Measurements from ENCODE around the gene DMXL1. TPM values are rescaled to one million over a fixed set of nuclear protein-coding genes. Genes with fewer than 3 reads are reported as not detected.
"Not testable (repeated sequence)": the region's sequence is repeated elsewhere in the genome, so short reads cannot be mapped to it uniquely, and the experiment has no call there.

DMXL1 gene
- total RNA-seq, 2 experiments from 2014 or later, result 24.2 to 26.9 TPM

DNA sequence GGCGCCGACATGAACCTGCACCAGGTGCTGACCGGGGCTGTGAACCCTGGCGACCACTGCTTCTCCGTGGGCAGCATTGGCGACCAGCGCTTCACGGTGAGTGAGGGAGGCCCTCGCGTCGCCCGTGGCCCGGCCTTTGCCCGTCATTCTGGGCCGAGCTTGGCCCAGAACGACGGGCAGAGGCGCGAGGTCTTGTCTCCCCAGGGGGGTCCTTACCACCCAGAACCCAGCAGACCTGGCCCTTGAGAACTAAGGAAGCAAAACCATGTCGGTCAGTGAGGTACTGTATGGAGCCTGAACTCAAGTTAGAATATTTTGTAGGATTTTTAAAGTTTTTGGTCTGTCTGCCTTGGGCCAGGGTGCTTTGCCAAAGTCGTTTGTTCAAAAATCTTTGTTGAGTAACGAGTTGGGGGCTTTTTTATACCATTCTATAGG is 691 bp downstream of the DMXL1 start:
- intact Hi-C loops (cut with micrococcal nuclease), result loop anchor here (2.0 kb wide), 2 partner anchors 41 to 197 kb away; no protein-coding TSS in a partner anchor
- Mint-ChIP-seq H3K9me3 (no peaks in the 10 kb centered on the region), H3K36me3 (peaks cover 3% of the 10 kb centered on the region), H3K27ac (peak overlapping the region; percentile 96), H3K27me3 (peaks cover 2% of the 10 kb centered on the region), H3K4me3 (peak overlapping the region; percentile 85), H3K4me1 (ENCODE audit: low read depth) (peaks cover 43% of the 10 kb centered on the region)
- no peak for DNase-seq
- ChIA-PET CTCF (interaction anchor here (0.7 to 1.7 kb wide), 5 partner anchors 84 to 341 kb away, joined by 3 to 6 read pairs (median 4); no protein-coding TSS in a partner anchor), POLR2A (interaction anchor here (0.9 to 1.4 kb wide), 6 partner anchors 108 to 339 kb away, joined by 3 to 6 read pairs (median 4); no protein-coding TSS in a partner anchor)

DNA sequence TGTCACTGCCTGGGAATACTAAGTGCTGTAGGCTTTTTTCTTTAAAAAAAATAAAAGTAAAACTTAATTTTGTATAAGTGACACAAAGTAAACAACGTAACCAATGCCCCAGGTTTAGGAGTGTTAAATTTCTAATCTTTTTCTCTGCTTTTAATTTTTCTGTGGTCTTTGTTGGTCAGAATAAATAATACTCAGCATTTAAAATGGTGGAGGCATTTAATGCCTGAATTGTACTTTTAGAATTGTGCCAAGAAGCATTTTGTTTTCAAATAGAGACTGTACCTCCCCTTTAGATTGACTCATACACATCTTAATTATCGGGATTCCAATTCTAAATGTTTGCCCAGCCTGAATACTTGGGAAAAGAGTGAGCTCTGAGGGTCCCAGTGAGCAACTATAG is 1.6 kb downstream of the DMXL1 start:
- H3K27me3 Mint-ChIP-seq, result peaks cover 2% of the 10 kb centered on the region
- POLR2A ChIA-PET, result no interaction called here

DNA sequence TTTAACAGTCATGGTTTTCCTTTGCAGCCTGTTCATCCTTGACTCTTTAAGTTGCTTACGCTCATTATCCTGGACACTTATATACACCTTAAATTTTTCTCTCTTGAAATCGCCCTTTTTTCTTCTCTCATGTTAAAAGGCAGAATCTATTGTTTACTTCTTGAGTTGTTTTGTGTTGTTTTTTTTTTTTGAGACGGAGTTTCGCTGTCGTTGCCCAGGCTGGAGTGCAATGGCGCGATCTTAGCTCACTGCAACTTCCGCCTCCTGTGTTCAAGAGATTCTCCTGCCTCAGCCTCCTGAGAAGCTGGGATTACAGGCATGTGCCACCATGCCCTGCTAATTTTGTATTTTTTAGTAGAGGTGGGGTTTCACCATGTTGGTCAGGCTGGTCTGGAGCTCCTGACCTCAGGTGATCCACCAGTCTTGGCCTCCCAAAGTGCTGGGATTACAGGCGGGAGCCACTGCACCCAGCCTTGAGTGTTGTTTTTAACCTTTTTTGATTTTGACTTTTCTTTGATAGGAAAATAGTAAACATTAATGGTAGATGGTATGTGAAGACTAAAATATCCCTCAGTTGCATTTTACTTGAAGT is 3.0 kb downstream of the DMXL1 start:
- peaks cover 56% of the 10 kb centered on the region for H3K4me1 Mint-ChIP-seq (ENCODE audit: low read depth)

More for the DNA sequence above, 1.6 kb downstream of the DMXL1 start:
- Mint-ChIP-seq H3K4me1 (ENCODE audit: low read depth) (peaks cover 46% of the 10 kb centered on the region), H3K27ac (peak overlapping the region; percentile 28), H3K36me3 (peaks cover 3% of the 10 kb centered on the region), H3K9me3 (no peaks in the 10 kb centered on the region), H3K4me3 (peak overlapping the region; percentile 42)
- intact Hi-C loops (cut with micrococcal nuclease), result no loop called here
- CTCF ChIA-PET, result interaction anchor here (1.0 to 1.3 kb wide), 2 partner anchors 85 to 195 kb away, joined by 3 to 5 read pairs; partner anchors contain the start of gene DTWD2
- DNase-seq, result no peak

DNA sequence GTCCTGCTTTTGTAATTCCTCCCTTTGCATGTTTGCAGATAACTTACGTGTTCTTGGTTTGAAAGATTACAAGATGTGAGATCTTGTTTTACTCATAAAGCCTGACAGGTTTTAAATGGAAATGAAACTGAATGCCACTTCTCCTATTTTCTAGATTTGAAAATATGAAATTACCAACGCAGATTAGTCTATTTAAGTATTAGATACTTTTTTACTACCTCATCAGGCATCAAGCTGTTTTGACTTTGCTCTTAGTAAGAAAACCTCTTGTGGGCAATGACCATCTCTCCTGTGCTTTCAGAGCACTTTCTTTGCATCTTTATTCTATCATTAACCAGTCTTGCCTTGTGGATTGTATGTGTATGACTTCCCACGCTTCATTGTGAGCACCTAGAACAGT is 3.5 kb downstream of the DMXL1 start:
- Mint-ChIP-seq H3K4me3 (peak overlapping the region; percentile 22), H3K36me3 (peaks cover 3% of the 10 kb centered on the region), H3K9me3 (no peaks in the 10 kb centered on the region), H3K27ac (peak overlapping the region; percentile 55), H3K4me1 (ENCODE audit: low read depth) (peaks cover 62% of the 10 kb centered on the region), H3K27me3 (peaks cover 2% of the 10 kb centered on the region)
- intact Hi-C loops (cut with micrococcal nuclease), result loop anchor here (1.0 kb wide), 3 partner anchors 11 to 339 kb away; no protein-coding TSS in a partner anchor
- CTCF ChIA-PET, result interaction anchor here (1.3 kb wide), 1 partner anchor 87 kb away, joined by 3 read pairs; no protein-coding TSS in a partner anchor
- DNase-seq, result no peak
- POLR2A ChIA-PET, result no interaction called here

More for the DNA sequence above, 3.0 kb downstream of the DMXL1 start:
- POLR2A ChIA-PET, DNase-seq, H3K27me3 Mint-ChIP-seq, H3K36me3 Mint-ChIP-seq, H3K9me3 Mint-ChIP-seq: not testable (repeated sequence)
- CTCF ChIA-PET, result interaction anchor here (0.6 to 1.3 kb wide), 4 partner anchors 86 to 340 kb away, joined by 3 read pairs; partner anchors contain the start of gene DTWD2
- intact Hi-C loops (cut with micrococcal nuclease), result loop anchor here (1.0 kb wide), 3 partner anchors 11 to 339 kb away; no protein-coding TSS in a partner anchor
- Mint-ChIP-seq H3K4me3 (peak overlapping the region; percentile 22), H3K27ac (peak overlapping the region; percentile 55)

DNA sequence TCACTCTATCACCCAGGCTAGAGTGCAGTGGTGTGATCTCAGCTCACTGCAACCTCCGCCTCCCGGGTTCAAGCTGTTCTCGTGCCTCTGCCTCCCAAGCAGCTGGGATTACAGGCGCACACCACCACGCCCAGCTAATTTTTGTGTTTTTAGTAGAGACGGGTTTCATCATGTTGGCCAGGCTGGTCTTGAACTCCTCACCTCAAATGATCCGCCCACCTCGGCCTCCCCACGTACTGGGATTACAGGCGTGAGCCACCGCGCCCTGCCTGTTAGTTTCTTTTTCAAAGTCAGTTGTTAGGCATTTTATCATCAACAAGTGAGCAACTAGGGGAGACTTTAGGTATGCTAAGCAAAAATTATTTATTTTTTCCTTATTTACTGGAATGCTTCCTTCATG is 4.4 kb downstream of the DMXL1 start:
- H3K36me3 Mint-ChIP-seq; intact Hi-C loops (cut with micrococcal nuclease); H3K9me3 Mint-ChIP-seq; POLR2A ChIA-PET; H3K27me3 Mint-ChIP-seq; H3K27ac Mint-ChIP-seq; H3K4me3 Mint-ChIP-seq: not testable (repeated sequence)
- CTCF ChIA-PET, result interaction anchor here (1.3 kb wide), 1 partner anchor 88 kb away, joined by 3 read pairs; no protein-coding TSS in a partner anchor
- DNase-seq, result peak; percentile 53
- peaks cover 65% of the 10 kb centered on the region for H3K4me1 Mint-ChIP-seq (ENCODE audit: low read depth)

DNA sequence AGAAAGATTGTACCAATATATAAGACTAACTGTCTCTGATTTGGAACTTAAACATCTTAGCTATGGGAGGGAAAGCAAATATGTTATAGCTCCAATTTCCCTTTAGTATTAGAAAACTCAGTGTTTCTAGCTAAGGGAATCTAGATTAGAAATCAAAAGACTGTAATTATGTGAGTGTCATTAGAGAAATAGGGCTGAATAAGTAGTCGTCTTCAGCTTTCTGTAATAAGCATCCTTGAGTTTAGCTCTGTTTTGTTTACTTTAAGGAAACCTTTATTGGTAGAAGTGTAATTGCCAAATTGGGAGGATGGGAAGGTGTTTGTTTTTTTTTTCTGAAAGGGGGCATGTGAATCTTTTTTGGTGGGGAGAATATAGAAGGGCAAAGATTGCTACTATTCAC is 5.2 kb downstream of the DMXL1 start:
- H3K36me3 Mint-ChIP-seq, result no peaks in the 10 kb centered on the region
- H3K9me3 Mint-ChIP-seq, result no peaks in the 10 kb centered on the region
- intact Hi-C loops (cut with micrococcal nuclease), result no loop called here
- POLR2A ChIA-PET, result interaction anchor here (0.9 kb wide), 1 partner anchor 293 kb away, joined by 6 read pairs; no protein-coding TSS in a partner anchor
- CTCF ChIA-PET, result interaction anchor here (0.6 to 0.7 kb wide), 2 partner anchors 37 to 261 kb away, joined by 3 read pairs; no protein-coding TSS in a partner anchor
- no peak overlapping the region for H3K27ac Mint-ChIP-seq
- no peak overlapping the region for H3K4me3 Mint-ChIP-seq
- H3K4me1 Mint-ChIP-seq (ENCODE audit: low read depth), result peaks cover 72% of the 10 kb centered on the region
- DNase-seq, result no peak
- H3K27me3 Mint-ChIP-seq, result no peaks in the 10 kb centered on the region

DNA sequence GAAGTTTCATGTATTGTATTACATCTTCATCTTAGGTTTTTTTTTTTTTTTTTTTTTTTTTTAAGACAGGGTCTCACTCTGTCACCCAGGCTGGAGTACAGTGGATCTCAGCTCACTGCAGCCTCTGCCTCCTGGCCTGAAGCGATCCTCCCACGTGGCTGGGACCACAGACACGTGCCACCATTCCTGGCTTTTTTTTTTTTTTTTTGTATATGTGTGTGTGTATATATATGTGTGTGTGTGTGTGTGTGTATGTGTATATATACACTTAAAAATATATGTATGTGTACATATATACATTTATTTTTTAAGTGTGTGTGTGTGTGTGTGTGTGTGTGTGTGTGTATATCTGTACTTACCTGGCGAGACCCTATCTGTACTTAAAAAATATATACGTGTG is 6.6 kb downstream of the DMXL1 start:
- Mint-ChIP-seq H3K4me3 (no peak overlapping the region), H3K36me3 (no peaks in the 10 kb centered on the region), H3K4me1 (ENCODE audit: low read depth) (peaks cover 69% of the 10 kb centered on the region), H3K27me3 (no peaks in the 10 kb centered on the region), H3K27ac (no peak overlapping the region), H3K9me3 (no peaks in the 10 kb centered on the region)
- intact Hi-C loops (cut with micrococcal nuclease), result no loop called here
- CTCF ChIA-PET, result no interaction called here
- POLR2A ChIA-PET, result no interaction called here
- DNase-seq, result no peak

DNA sequence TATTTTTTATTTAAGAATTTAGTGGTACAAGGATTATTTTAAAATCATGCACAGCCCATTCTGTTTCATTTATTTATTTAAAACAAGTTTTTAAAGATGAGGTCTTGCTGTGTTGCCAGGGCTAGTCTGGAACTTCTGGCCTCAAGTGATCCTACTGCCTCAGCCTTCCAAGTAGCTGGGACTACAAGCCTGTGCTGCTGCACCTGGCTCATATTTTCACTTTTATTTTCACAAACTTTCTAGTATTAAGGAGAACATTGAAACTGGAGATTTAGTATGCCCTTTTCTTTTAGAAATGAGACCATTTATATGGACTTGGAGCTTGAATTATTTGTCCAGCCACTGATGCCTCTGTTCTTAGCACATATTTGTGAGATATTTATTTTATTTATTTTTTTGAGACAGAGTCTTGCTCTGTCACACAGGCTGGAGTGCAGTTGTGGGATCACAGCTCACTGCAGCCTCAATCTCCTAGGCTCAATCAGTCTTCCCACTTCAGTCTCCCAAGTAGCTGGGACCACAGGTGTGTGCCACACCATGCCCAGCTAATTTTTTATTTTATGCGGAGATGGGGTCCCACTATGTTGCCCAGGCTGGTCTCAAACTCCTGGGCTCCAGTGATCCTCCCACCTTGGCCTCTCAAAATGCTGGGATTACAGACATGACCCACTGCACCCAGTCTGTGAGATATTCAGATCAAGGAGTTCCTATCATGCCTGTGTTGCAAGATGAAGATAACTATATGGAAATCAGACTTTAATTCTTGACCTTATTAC is 7.4 kb downstream of the DMXL1 start:
- Mint-ChIP-seq H3K27me3 (no peaks in the 10 kb centered on the region), H3K27ac (no peak overlapping the region), H3K9me3 (no peaks in the 10 kb centered on the region), H3K4me1 (ENCODE audit: low read depth) (peaks cover 61% of the 10 kb centered on the region), H3K4me3 (no peak overlapping the region), H3K36me3 (peaks cover 4% of the 10 kb centered on the region)
- intact Hi-C loops (cut with micrococcal nuclease), result loop anchor here (2.0 kb wide), 1 partner anchor 265 kb away; no protein-coding TSS in a partner anchor
- DNase-seq, result no peak
- ChIA-PET CTCF (interaction anchor here (1.0 to 1.6 kb wide), 6 partner anchors 8 to 333 kb away, joined by 3 to 8 read pairs (median 3); partner anchors contain the start of genes DMXL1 and DTWD2), POLR2A (interaction anchor here (0.6 to 1.3 kb wide), 2 partner anchors 262 to 317 kb away, joined by 3 read pairs; no protein-coding TSS in a partner anchor)

DNA sequence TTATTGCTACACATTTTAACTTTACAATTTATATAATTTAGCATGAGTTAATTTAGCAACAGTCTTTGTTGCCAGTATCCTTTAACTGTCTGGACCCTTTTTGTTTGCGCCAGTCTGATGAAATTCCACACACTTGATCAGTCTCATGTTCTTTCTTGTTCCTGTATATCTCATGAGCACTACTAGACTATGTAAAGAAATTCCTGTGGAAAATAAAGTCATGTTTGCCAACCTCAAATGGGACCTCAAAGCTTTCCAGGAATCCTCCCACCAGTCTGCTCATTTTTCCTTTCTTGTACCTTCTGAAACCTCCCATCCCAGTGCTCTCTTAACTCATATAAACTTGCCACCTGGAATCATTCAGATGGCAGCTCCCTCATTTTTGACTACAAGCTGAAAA is 8.0 kb downstream of the DMXL1 start:
- Mint-ChIP-seq H3K27me3 (no peaks in the 10 kb centered on the region), H3K4me3 (peak overlapping the region; percentile 20), H3K36me3 (peaks cover 4% of the 10 kb centered on the region), H3K9me3 (no peaks in the 10 kb centered on the region), H3K27ac (peak overlapping the region; percentile 50), H3K4me1 (ENCODE audit: low read depth) (peaks cover 56% of the 10 kb centered on the region)
- CTCF ChIA-PET, result interaction anchor here (1.0 to 1.6 kb wide), 6 partner anchors 8 to 356 kb away, joined by 3 to 8 read pairs (median 3); partner anchors contain the start of genes DMXL1 and DTWD2
- intact Hi-C loops (cut with micrococcal nuclease), result loop anchor here (1.0 to 2.0 kb wide), 6 partner anchors 16 to 318 kb away; no protein-coding TSS in a partner anchor
- POLR2A ChIA-PET, result interaction anchor here (0.6 to 1.3 kb wide), 3 partner anchors 8 to 316 kb away, joined by 3 to 6 read pairs (median 3); partner anchors contain the start of gene DMXL1
- no peak for DNase-seq

DNA sequence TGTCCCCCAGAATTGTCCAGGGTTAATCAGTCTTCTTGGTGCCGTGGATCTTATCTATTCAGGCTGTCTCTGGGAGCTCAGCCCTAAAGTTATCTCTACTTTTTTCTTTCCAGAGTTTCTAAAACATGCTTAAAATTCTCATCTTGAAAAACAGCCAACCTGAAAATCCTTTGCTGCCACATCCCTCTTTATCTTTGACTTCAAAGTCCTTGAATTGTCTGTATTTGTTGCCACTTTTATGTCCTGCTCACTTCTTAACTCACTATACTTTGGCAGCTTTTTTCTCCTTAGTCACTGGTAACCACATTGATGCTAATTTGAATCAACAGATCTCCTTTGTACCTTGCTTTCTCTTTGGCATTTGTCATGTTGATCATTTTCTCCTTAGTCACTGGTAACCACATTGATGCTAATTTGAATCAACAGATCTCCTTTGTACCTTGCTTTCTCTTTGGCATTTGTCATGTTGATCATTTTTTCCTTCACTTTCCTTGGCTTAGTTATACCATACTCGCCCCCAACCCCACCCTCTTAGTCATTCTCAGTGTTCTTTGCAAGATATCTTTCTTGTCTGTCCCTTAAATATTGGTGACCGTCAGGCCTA is 8.5 kb downstream of the DMXL1 start:
- POLR2A ChIA-PET, result interaction anchor here (0.9 to 1.3 kb wide), 2 partner anchors 9 to 316 kb away, joined by 3 to 6 read pairs; partner anchors contain the start of gene DMXL1
- Mint-ChIP-seq H3K27me3 (no peaks in the 10 kb centered on the region), H3K4me3 (peak overlapping the region; percentile 23), H3K36me3 (peaks cover 4% of the 10 kb centered on the region), H3K27ac (peak overlapping the region; percentile 50), H3K4me1 (ENCODE audit: low read depth) (peaks cover 51% of the 10 kb centered on the region), H3K9me3 (no peaks in the 10 kb centered on the region)
- CTCF ChIA-PET, result interaction anchor here (1.0 to 1.6 kb wide), 6 partner anchors 9 to 356 kb away, joined by 3 to 8 read pairs (median 3); partner anchors contain the start of genes DMXL1 and DTWD2
- peak; percentile 65 for DNase-seq
- intact Hi-C loops (cut with micrococcal nuclease), result loop anchor here (1.0 to 2.0 kb wide), 6 partner anchors 16 to 318 kb away; no protein-coding TSS in a partner anchor

DNA sequence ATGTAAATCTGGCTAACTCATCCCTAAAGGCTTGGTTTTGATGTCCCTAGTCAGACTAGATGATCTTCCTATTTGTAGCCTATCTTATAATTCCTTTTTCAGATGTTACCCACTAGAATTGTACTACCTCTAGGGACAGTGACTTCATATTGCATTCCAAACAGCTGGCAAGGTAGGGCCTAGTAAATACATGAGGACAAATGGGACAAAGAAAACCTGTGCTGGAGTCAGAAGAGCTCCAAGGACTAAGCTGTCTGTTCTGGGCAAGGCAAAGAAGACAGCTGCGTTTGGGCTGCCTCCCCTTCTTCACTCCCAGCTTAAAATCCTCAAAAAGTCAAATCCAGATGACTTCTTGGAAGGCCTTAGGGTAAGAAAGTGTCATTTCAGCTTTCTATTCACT is 10.0 kb downstream of the DMXL1 start:
- no peaks in the 10 kb centered on the region for H3K27me3 Mint-ChIP-seq
- intact Hi-C loops (cut with micrococcal nuclease), result no loop called here
- H3K27ac Mint-ChIP-seq, result no peak overlapping the region
- peaks cover 39% of the 10 kb centered on the region for H3K4me1 Mint-ChIP-seq (ENCODE audit: low read depth)
- no peak for DNase-seq
- ChIA-PET POLR2A (interaction anchor here (1.0 to 1.2 kb wide), 2 partner anchors 17 to 261 kb away, joined by 3 read pairs; no protein-coding TSS in a partner anchor), CTCF (interaction anchor here (0.9 to 1.1 kb wide), 3 partner anchors 92 to 354 kb away, joined by 3 read pairs; partner anchors contain the start of gene DTWD2)
- H3K36me3 Mint-ChIP-seq, result peaks cover 14% of the 10 kb centered on the region
- H3K9me3 Mint-ChIP-seq, result peaks cover 7% of the 10 kb centered on the region
- H3K4me3 Mint-ChIP-seq, result no peak overlapping the region
